ENCODE measurements around the gene ENC1. TPM values are rescaled to one million over a fixed set of nuclear protein-coding genes. Genes with fewer than 3 reads are reported as not detected.

Gene ENC1
- total RNA-seq, 1 donor from 2014 or later, result 11.1 TPM

DNA sequence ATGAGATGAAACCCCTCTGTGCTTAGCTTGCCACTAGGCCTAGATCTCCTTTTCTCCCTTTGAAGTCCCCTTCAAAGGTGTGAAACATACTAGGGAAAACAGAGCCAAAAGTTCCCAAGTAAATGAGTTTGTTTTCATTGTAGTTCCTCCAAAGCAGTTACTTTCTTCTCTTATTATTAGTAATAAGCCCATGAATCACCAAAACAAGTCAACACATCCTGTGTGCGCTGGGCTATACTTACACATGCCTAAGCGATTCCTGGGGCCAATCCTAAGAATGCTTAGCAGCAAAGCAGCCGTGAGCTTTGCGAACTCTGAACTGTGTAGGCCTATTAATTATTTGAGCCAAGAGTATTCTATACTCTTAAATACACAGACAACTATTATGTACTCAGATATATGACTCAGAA lies 7.6 kb downstream of the ENC1 start:
- peak; percentile 20 to 87 for DNase-seq (ENCODE audit: low read depth in 2 of 2)

DNA sequence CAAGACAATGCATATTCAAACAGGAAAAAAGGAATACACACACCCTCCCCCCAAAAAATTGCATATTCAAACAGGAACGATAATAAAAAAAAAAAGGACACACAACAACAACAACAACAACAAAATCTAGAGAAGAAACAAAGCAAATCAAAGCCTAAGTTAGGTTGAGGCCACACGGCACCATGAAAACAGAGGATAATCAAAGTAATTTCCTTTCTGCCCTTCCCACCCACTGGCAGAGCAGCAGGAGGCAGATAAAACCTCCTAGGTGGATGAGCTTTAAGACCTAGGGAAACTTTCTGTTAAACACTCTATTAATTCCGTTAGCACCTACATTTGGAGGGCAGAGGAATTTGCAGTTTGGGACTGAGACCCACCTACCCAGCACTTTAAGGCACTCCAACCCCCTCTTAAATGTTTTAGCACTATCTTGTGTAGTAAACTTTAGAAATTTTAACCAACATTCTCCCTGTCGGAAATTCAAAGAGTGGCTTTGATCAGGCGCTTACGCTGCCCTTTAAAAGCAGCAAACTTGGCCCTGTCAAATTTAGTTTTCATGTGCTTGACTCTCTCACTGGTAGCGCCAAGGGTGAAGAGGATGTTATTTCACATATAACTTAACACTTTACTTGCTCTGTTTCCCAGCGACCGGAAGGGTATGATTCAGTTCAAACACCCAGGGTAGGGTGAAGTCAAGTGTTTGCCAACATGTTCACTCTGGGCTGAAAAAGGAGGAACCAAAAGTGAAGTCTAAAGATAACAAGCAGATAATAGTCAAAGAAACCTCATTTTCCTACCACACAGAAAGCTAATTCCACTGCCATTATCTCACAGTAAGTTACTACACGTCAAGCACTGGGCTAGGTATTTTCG lies 9.2 kb downstream of the ENC1 start:
- DNase-seq (ENCODE audit: low read depth in 2 of 2), result peak; percentile 38 to 87

DNA sequence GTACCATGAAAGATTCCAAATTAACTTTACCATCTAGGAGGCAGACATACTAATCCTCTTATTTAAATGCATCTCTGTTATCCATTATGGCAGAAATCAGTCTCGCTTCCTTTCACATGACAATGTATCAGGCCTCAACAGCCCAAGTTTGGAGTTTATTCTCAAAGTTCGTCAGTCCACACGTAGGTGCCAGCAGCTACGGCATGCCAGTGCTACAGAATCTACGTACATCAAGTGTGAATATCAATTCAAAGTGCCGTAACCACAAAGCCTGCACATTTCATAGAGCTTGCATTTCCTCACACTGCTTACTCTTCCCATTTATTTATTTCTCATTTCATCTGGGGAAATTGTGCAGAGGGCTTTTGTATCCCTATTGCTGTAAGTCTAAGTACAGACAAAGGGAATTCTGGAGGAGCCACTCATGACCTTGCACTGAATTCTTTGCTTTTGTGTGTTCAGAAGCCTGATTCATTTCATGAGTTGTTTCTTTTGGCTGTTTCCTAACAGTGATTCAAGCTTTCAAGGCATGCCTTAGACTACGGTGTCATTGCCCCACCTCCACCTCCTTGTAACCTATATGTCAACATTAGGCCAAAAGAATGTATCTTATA lies 10.0 kb downstream of the ENC1 start:
- DNase-seq (ENCODE audit: low read depth in 2 of 2), result peak in 1 of 2 donors; percentile 81

DNA sequence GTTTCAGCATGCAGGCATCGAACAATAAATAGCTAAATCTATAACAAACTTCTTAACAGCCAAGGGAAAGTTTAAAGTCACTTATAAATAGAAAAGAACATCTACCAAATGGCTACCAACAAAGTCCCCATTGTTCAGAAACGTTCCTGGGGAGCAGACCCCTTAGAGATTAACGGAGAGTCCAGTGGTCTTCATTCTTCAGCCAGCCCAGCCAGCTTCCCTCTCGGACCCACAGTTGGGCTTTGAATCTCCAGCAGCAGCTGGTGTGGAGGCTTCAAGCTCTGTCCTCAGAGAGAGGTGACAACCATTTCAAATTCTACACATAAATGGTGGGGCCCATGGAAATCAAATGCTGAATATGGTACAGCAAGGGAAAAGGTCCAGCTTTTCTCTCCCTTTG lies 11.2 kb downstream of the ENC1 start:
- DNase-seq (ENCODE audit: low read depth in 2 of 2), result no peak

DNA sequence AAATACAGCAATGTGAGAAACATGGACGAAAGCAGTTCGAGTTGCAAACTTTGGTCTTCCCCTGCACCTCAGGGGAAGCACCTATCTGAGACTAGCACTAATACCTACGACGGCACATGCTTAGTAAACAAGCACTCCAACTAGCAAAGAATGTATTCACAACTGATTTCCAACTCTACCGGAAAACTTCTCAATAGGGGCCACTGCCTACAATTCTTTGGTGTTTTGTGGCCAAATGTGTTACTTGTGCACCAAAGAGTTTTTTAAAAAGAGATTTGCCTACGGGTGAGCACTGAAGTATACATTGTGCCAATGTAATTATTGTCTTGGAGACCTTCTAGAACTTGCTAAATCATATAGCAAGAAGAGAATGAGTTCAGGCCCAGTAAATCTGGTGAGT lies 12.2 kb downstream of the ENC1 start:
- DNase-seq (ENCODE audit: low read depth in 2 of 2), result no peak

DNA sequence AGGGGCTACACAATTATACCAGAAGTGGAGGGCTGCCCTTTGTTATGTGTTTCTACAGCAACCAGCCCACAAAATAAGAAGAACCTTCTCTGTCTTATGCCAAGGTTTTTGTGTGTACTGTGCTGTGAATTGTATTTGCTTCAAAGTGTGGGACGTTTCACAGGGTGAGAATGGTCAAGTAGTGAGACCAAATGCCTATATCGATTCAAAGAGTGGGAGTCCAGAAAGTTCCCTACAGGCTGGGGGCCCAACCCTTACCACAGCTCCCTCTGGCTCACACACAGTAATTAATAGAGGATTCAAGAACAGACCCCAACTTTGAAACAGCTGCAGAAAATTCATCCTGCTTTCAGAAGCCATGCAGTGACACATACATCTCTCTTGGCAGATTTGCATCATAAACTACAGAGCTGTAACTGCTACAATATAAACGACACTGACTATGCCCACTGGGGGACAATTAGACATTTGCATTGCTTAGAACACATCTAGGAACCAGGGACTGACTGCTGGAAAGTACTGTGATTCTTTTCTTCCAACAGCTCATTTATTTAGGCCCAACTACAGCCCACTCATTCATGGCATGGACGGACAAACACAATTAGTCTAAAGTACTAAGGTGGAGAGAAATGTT lies 12.8 kb downstream of the ENC1 start:
- DNase-seq (ENCODE audit: low read depth in 2 of 2), result no peak

DNA sequence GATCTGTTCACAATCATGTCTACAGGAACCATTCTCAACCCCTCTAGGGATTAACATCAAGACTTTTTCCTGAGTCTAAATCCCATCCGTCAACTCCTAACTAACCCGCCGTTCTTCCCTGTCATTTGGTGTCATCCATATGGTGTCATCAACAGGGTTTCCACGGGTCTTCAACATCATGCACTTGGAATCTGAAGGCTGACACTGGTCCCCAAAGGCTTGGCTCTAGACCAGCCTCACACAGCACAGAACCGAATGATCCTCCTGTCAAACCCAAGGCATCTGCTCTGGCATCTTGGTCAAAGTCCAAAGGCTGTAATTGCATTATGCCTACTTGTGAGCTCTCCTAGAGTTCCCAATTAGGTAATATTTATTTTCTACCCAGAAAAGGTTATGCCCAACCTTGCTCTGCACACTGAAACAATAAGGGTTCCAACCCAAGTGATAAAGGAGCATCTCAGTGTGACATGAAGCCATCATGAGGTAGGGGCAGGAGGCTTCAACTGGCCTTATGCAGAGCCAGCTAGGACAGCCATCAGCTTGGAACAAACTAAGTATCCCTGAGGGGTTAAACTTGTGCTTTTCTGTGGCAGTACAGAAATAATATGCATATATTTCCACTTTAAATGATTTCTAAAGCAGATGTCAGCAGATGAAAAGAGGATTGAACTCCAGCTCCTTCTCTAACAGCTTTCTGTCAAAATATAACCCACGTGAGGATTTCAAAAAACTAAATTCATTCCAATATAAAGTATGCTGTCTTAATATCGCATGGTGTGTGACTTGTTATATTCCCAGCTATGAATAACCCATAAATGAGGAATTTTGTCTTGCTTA lies 13.9 kb downstream of the ENC1 start:
- no peak for DNase-seq (ENCODE audit: low read depth in 2 of 2)

DNA sequence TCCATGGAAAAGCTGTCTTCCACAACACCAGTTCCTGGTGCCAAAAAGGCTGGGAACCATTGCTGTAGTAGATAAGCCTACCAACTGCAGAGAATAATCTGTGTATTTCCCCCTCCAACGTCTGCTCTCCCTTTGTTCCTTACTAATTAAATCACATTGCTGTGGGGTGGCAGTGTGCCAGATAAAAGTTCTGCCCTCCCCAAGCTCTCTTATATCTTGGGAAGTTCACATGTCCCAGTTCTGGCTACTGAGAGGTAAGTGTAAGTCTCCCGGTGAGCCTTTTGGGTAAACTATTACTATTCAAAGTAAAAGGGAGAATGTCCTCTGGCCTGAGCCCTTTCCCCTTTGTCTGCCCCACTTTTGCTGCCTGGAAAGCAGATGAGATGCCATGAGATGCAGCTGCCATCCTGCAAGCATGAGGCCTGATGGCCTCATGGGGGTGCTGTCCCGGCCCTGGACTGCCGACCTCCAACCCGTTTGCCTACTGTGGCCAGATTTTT lies 14.7 kb downstream of the ENC1 start:
- DNase-seq (ENCODE audit: low read depth in 2 of 2), result peak in 1 of 2 donors; percentile 52

DNA sequence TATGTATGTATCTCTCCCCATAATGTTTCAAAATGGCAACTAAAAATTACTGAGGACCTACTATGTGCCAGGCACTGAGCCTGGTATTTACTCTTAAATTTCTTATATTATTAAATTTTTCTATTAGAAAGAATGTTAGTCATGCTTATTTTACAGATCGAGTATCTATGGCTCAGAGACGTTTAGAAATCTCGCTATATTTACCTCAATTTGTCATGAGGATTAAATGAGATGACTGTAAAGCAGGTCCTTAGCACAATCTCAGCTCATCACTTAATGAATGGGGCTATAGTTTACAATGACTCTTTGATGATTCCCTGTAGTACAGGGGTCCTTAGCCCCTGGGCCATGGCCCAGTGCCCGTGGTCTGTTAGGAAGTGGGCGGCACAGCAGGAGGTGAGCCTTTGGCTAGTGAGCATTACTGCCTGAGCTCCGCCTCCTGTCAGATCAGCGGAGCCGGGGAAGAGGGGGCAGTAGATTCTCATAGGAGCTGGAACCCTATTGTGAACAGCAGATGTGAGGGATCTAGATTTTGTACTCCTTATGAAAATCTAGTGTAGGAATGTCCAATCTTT lies 15.5 kb downstream of the ENC1 start:
- DNase-seq (ENCODE audit: low read depth in 2 of 2), result no peak

DNA sequence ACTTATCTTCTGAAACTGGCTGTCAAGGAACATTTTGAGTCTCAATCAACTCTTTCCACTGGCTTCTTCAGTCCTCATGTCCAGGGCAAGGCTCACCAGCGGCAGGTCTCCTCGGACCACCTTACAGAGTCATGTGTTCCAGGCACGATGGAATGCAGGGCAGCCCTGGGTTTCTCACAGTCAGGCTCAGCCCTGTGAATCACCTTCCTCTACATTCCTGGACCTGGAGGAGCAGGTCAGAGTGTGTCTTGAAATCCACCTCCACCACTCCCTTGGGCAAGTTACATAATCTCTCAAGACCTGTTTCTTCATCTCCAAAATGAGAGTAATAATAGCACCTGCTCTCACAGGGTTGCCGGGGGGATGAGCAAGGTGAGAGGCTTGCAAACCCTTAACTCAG lies 16.0 kb downstream of the ENC1 start:
- DNase-seq (ENCODE audit: low read depth in 2 of 2), result no peak

DNA sequence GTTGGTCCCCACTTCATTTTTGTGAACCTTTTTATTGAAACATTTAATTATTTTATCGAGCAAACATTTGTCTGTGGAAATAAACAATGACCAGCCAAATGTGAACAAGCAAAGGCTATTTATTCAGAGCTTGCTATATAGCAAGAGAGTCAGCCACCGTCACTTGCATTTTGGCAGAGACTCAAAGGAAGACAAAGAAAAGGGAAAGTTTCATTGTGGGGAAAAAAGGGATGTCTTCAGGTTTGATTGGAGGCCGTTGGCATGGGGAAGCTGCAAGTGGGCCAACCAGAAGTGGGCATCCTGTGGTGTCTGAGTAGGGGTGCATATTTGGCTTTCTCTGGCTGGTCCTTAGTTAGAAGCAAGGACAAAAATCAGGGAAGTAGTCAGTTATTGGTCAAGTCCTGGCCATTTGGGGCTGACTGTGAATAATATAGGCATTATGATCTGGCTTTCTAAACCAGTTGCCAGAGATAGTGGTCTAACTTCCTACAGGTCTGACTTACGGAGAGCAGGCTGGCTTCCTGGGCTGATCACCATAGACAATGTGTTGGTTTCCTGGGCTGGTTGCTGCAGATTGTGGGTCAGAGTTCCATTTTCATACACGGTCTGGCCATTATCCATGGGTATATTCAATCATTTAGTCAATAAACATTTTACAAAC lies 16.6 kb downstream of the ENC1 start:
- no peak for DNase-seq (ENCODE audit: low read depth in 2 of 2)

DNA sequence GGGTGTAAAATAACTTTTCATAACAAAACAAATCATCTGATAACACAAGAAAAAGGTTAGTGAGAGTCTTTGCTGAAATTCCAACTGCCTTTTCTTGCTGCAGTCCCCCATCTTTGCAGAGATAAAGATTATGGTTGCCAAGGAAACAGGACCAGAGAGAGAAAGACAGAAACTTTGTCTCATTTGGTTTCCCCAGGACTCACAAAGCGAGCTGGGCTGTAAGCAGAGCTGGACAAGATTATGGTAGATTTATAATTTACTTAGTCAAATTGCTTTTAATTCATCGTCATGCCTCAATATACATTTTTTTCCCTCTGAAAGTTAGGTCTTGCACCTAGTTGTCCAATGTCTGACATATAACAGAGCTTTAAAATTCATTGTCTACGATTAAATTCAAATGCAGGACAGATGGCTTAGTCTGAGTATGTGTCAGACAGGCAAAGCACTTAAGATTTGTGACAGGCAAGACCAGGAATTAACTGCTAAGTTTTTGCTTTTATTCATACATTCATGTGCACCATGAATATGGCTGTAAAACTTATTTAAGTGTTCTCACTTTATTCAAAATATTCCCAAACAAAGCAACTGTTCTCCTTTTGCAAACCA lies 17.4 kb downstream of the ENC1 start:
- DNase-seq (ENCODE audit: low read depth in 2 of 2), result no peak

DNA sequence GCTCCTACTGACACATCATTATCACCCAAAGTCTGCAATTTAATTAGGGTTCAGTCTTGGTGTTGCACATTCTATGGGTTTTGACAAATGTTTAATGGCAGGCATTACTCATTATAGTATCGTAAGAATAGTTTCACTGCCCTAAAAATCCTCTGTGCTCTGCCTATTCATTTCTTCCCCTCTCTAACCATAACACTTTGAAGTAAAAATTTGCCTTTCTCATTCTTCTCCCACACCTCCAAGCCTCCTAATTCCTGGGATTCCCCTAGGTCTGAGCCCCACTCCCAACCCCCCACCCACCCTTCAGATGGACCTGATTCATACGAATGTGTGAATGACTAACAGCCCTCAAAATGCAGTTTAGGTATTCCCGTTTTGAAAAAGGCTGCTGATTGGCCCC lies 18.4 kb downstream of the ENC1 start:
- no peak for DNase-seq (ENCODE audit: low read depth in 2 of 2)

DNA sequence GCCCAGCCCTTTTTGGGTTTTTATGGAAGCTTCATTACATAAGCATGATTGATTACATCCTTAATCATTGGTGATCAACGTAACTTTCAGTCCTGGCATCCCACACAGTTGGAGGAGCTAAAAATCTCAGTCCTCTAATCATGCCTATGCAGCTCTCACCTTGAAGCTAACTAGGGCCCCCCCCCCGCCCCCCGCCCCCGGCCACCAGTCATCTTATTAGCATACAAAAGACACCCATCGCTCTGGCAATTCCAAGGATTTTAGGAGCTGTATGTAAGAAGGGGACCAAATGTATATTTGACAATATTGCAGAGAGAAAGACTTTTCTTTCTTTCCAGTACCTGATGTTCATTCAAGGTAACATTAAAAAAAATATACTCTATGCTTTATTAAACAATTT lies 19.0 kb downstream of the ENC1 start:
- DNase-seq (ENCODE audit: low read depth in 2 of 2), result no peak

DNA sequence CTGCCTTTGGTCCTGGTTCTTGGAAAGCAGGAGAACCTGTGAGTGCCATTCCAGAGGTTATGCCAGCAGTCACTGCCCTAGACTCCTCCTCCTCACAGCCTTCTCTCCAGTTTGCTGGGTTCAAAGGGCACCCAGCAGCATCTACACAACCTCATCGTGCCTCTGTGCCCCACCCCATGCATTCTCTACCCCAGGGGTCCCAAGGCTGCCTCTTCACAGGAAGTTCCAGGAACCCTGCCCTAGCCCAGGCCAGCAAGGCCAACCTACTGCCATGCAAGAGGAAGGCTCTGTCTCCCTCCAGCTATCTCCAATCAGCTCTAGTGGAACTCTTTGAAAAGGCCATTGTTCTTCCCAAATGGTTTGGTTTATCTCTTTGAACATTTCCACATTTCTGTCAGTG lies 21.2 kb downstream of the ENC1 start:
- DNase-seq (ENCODE audit: low read depth in 2 of 2), result no peak

DNA sequence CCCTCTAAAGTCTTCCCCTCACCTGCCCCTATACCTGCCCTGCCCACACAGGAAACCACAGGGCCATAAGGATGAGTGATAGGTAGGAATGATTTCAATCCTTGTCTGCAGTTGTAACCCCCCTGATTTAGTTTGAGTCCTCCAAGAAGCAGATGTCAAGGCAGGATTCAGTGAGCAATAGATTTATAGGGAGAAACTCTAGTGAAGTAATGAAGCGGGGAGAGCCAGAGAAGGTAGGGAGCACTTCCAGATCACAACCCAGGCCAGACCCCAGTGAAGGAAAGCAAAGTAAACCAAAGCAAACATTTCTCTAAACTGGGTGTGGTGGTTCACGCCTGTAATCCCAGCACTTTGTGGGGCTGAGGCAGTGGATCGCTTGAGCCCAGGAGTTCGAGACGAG lies 22.4 kb downstream of the ENC1 start:
- no peak for DNase-seq (ENCODE audit: low read depth in 2 of 2)

DNA sequence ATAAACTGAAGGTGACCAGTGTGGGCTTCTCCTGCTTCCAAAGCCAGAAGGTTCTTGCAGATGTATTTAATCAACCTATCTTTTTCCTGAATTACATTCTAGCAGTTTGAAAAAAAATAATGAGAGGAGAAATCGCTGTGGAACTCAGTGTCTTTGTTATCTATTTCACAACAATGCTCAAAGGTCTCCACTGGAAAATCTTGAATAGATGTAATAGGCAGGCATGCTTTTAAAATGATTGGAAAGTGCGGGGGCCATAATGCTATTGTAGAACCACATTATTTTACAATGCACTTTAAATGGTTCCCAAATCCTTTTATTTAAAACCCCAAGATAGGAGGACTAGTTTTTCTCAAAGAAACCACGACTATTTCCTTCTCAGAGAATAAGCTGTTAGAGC lies 23.3 kb downstream of the ENC1 start:
- no peak for DNase-seq (ENCODE audit: low read depth in 2 of 2)

DNA sequence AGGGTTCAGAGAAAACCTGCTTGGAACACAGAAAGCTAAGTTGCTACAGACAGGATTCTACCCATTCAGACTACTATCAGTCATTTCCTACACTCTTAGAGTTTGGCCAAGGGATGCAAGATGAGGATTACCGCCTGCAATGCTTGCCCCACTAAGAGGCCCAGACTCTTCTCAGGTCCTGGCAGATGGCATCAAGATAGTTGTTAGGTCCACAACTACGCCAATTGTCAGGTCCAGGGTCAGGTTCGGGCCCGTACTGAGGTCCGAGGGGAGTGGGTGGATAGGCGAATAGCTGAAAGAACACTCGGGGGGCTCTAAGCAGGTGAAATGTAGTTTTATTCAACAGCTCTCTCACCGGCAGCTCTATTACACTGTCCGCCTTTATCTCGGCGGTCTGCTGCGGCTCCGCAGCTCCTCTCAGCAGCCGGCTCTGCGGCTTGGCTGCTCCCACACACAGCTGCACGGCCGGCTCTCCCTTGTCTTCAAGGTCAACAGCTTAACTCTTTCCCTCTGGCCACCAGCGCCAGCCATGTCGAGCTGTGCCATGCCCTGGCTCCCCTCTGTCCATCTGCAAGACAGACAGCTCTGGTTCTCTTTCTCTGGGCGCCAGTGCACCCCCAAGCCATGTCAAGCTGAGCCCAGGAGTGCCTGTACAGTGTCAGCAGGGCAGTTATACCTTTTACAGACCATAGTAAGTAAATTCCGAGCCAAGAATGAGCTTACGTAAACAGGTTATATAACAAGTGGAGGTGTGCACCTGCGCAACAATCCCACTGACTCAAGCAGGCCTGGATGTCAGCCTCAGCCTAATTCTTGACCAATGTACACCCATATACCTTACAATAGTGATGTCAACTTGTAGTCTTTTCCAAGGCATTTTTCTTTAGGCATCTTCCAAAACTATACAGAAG lies 24.0 kb downstream of the ENC1 start:
- DNase-seq (ENCODE audit: low read depth in 2 of 2), result no peak

DNA sequence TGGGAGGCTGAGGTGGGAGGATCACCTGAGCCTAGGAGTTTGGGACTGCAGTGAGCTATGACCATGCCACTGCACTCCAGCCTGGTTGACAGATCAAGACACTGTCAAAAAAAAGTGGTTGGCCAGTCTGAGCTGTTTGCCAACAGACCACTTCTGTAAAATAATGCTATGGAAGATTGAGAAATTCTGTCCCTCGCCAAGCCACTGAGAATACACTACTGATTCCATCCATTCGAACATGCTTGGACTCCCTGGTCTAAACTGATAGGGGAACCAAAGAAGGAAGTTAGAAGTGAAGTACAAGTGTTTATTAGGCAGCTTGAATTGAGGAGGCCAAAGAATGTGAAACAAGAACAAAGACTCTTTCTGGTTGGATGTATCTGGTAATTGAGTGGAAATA lies 27.2 kb downstream of the ENC1 start:
- DNase-seq (ENCODE audit: low read depth in 2 of 2), result no peak

Measured in lung microvascular endothelial cell (primary cell).